ENCODE results near the gene TECRL.

TECRL gene

DNA sequence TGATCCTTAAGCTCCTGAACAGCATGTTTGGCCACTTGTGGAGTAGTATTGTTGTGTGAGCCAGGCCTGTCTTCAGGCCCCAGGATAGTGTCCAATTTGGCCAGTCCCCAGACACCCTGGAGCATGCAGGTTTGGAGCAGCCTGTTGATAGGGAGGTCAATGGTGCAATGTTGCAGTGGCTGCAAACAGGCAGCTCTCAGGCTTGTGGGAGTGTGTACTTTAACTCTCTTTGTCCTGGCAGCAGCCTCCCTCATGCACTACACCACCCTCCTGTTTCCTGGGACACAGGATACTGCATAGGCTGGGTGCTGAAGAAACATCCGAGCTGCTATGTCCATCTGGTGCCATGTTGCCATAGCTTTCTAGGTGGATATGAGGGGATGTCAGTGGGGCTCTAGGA is 24.0 kb downstream of the TECRL start:
- no peaks in the 10 kb centered on the region for H3K4me1 ChIP-seq (ENCODE audit: control insufficient read depth, insufficient read depth, low read length, poor library complexity, severe bottlenecking)
- no peak overlapping the region for H3K4me3 ChIP-seq (ENCODE audit: extremely low read depth, insufficient read depth, low read length, poor library complexity, severe bottlenecking)
- H3K9me3 ChIP-seq (ENCODE audit: control insufficient read depth, low read length), result no peaks in the 10 kb centered on the region
- 86% methylated on average over 1 of the region's 1 CpG; no CpG with 5 or more reads in 1 of the 2 experiments for whole genome bisulfite sequencing, 2 experiments (ENCODE audit: insufficient coverage in 2 of 2)
- H3K36me3 ChIP-seq (ENCODE audit: control insufficient read depth, insufficient read depth, low read length), result no peaks in the 10 kb centered on the region
- H3K27ac ChIP-seq (ENCODE audit: low read depth, low read length, severe bottlenecking), result no peak overlapping the region

DNA sequence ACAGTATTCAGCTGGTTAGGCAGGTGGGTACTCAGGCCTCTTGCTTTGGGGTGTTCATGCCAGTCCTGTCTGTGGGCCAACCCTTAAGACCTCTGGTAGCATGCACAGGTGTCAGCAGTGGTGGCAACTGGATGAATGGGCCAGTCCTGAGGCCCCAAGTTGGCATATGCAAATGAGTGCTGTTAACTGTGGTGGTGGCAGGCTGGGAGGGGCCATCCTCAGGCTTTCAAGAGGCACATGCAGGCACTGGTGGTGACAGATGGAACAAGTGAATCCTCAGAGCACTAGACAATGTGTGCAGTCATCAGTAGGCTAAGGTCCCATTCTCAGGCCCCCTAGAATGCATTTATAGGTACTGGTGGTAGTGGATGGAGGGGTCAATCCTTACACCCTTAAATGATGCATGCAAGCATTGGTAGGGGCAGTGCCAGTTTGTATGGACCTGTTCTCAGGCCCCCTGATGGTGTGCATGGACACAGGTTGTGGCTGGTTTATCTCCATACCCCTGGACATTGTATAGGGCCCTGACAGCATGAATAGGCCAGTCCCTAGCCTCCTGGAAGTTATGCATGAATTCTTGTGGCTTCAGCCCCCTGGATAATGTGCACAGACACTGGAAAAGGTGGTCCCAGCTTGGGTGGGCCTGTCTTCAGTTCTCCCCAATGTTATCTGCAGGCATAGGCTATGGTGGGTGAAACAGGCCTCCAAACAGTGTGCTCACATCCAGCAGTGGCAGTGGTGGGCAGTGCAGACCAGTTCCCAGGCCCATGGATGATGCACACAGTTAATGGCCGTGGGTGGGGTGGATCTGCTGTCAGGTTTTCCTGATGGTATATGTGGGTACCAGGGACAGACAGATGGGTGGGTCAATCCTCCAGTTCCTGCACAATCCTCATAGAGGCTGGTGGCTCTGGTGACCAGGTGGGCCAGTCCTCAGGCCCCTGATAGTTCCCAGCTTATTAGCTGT is 24.7 kb downstream of the TECRL start:
- Histone ChIP-seq H3K9me3 (ENCODE audit: control insufficient read depth, low read length) (no peaks in the 10 kb centered on the region), H3K4me1 (ENCODE audit: control insufficient read depth, insufficient read depth, low read length, poor library complexity, severe bottlenecking) (no peaks in the 10 kb centered on the region), H3K27ac (ENCODE audit: low read depth, low read length, severe bottlenecking) (no peak overlapping the region), H3K36me3 (ENCODE audit: control insufficient read depth, insufficient read depth, low read length) (no peaks in the 10 kb centered on the region), H3K4me3 (ENCODE audit: extremely low read depth, insufficient read depth, low read length, poor library complexity, severe bottlenecking) (no peak overlapping the region)
- 100% methylated on average over 1 of the region's 1 CpG for WGBS, 2 experiments (ENCODE audit: insufficient coverage in 2 of 2)

DNA sequence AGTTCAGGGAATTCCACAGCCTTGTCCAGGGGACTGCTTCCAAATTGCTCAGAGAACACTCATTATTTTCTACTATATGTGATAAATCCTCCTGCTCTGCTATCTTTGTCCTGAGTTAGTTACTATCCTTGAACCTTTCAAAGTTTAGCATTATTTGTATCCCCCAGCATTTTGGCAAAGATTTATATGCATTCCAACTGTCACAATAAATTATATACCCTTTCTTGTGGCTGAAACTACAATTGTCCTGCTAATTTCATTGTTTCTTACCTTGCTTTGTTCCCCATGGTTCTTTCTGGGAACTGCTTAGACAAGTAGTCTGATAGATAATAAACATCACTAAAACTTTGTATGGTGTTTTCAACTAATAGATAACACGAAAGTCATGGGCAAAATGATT is 40.5 kb downstream of the TECRL start:
- WGBS, 2 experiments (ENCODE audit: insufficient coverage in 2 of 2), result no CpG with 5 or more reads among the region's 1 CpG
- Histone ChIP-seq H3K27ac (ENCODE audit: low read depth, low read length, severe bottlenecking) (no peak overlapping the region), H3K36me3 (ENCODE audit: control insufficient read depth, insufficient read depth, low read length) (no peaks in the 10 kb centered on the region), H3K9me3 (ENCODE audit: control insufficient read depth, low read length) (no peaks in the 10 kb centered on the region), H3K4me1 (ENCODE audit: control insufficient read depth, insufficient read depth, low read length, poor library complexity, severe bottlenecking) (no peaks in the 10 kb centered on the region), H3K4me3 (ENCODE audit: extremely low read depth, insufficient read depth, low read length, poor library complexity, severe bottlenecking) (no peak overlapping the region)

DNA sequence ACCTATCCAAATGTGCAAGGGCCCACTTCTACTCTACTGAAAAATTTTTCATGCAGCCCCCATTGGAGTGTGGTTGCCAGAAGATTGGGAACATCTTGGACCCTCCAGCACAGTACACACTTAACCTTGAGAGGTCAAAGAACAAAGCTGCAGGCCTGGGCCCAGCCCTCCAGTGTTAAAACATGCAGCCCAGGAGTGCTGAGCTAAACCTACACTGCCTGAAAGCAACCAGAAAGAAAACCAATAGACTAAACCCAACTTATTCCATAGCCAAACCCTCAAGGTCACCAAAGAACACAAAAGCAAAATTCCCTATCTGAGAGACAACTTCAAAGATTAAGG is 47.9 kb downstream of the TECRL start:
- no peaks in the 10 kb centered on the region for H3K36me3 ChIP-seq (ENCODE audit: control insufficient read depth, insufficient read depth, low read length)
- no peak overlapping the region for H3K4me3 ChIP-seq (ENCODE audit: extremely low read depth, insufficient read depth, low read length, poor library complexity, severe bottlenecking)
- no peaks in the 10 kb centered on the region for H3K4me1 ChIP-seq (ENCODE audit: control insufficient read depth, insufficient read depth, low read length, poor library complexity, severe bottlenecking)
- H3K27ac ChIP-seq (ENCODE audit: low read depth, low read length, severe bottlenecking), result no peak overlapping the region
- H3K9me3 ChIP-seq (ENCODE audit: control insufficient read depth, low read length), result no peaks in the 10 kb centered on the region

DNA sequence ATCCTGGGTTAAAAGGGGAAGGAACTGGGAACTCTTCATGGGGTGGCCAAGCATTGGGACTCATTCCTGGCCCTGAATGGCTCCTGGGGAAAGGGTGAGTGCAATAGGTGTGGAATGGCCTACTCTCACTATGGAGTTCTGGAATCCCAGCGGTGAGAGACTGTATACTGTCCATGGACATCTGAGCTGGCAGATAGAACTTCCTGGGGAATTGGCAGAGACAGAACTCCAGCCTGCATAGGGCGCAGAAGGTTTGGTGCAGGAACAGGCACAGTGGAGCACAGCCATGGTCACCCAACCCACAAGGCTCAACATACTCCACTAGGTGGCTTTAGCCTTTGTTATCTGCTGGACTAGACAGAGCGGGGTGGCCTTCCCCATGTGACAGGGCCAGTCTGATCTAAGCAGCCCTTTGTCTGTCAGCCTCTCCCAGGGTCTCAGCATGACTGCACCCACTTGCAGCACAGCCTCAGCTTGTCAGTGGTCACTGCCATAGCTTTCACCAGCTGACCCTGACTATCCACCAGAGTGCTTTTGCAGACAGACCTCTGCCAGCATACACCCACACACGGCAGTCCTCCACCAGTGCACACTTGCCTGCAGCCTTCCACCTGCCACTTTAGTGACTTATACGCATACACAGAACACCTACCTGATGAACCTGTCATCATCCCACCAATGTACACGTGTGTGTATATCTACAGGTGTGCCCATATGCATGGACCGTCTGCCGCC is 48.4 kb downstream of the TECRL start:
- Histone ChIP-seq H3K4me3 (ENCODE audit: extremely low read depth, insufficient read depth, low read length, poor library complexity, severe bottlenecking) (no peak overlapping the region), H3K27ac (ENCODE audit: low read depth, low read length, severe bottlenecking) (no peak overlapping the region), H3K9me3 (ENCODE audit: control insufficient read depth, low read length) (no peaks in the 10 kb centered on the region), H3K36me3 (ENCODE audit: control insufficient read depth, insufficient read depth, low read length) (no peaks in the 10 kb centered on the region), H3K4me1 (ENCODE audit: control insufficient read depth, insufficient read depth, low read length, poor library complexity, severe bottlenecking) (no peaks in the 10 kb centered on the region)
- WGBS, 2 experiments (ENCODE audit: insufficient coverage in 2 of 2), result 92 to 97% methylated on average over 7 to 8 of the region's 8 CpGs

DNA sequence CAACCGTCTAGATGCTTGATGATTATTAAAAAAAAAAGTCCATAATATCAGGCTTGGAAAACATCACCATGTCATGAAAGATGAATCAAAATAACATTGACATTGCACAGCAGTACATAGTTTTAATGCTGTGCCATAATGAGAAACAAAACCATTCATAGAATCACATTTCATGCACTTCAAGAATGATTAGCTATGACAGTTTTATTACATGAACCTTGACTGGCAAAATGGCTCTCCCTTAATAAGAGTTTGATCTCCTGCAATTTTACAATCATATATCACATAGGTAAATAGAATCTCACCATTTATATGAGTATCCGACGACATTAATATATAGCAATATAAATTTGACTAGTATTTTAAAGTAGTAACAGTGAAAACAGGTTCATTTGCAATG is 49.8 kb downstream of the TECRL start:
- Histone ChIP-seq H3K4me3 (ENCODE audit: extremely low read depth, insufficient read depth, low read length, poor library complexity, severe bottlenecking) (no peak overlapping the region), H3K4me1 (ENCODE audit: control insufficient read depth, insufficient read depth, low read length, poor library complexity, severe bottlenecking) (no peaks in the 10 kb centered on the region), H3K36me3 (ENCODE audit: control insufficient read depth, insufficient read depth, low read length) (no peaks in the 10 kb centered on the region), H3K27ac (ENCODE audit: low read depth, low read length, severe bottlenecking) (no peak overlapping the region), H3K9me3 (ENCODE audit: control insufficient read depth, low read length) (no peaks in the 10 kb centered on the region)
- WGBS, 2 experiments (ENCODE audit: insufficient coverage in 2 of 2), result no CpG with 5 or more reads among the region's 3 CpGs

DNA sequence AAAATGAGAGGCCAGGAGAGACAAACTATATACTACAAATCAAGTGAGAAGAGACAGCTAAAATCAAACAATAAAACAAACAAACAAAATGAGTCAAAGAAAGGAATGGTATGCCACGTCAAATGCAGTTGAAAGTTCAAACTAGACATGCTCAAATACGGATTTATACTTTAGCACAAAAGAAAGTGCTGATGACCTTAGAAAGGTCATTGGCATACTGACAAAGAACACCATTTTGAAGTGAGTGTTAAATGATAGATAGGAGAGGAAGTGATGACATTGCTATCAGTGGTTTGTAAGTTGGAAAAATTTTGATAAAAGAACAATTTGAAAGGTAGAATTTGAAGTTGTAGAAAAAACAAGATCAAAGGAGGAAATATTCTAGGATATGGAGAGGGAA is 55.3 kb downstream of the TECRL start:
- Histone ChIP-seq H3K36me3 (ENCODE audit: control insufficient read depth, insufficient read depth, low read length) (no peaks in the 10 kb centered on the region), H3K4me3 (ENCODE audit: extremely low read depth, insufficient read depth, low read length, poor library complexity, severe bottlenecking) (no peak overlapping the region), H3K9me3 (ENCODE audit: control insufficient read depth, low read length) (no peaks in the 10 kb centered on the region), H3K27ac (ENCODE audit: low read depth, low read length, severe bottlenecking) (no peak overlapping the region), H3K4me1 (ENCODE audit: control insufficient read depth, insufficient read depth, low read length, poor library complexity, severe bottlenecking) (no peaks in the 10 kb centered on the region)
- WGBS, 2 experiments (ENCODE audit: insufficient coverage in 2 of 2), result 86 to 100% methylated on average over 2 of the region's 2 CpGs

DNA sequence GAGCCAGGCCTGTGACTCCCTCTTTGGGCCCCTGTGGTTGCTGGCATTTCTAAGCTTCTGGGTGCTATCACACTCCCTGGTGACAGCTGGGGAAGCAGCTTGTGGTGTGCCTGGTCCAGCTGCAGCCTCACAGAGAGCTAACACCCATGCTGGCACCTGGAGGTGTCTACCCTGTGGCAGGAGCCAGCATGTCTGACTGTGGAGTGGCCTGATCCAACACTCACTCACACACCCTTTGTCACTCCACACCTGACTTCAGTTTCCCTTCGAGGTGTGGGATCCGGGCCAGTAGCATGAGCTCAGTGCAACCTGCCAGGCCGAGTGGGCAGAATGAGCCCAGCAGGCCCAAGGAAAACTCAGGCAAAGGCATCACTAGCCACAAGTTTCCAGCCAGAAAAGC is 67.5 kb downstream of the TECRL start:
- H3K27ac ChIP-seq (ENCODE audit: low read depth, low read length, severe bottlenecking), result no peak overlapping the region
- no peaks in the 10 kb centered on the region for H3K36me3 ChIP-seq (ENCODE audit: control insufficient read depth, insufficient read depth, low read length)
- 76 to 83% methylated on average over 2 to 3 of the region's 3 CpGs for WGBS, 2 experiments (ENCODE audit: insufficient coverage in 2 of 2)
- no peak overlapping the region for H3K4me3 ChIP-seq (ENCODE audit: extremely low read depth, insufficient read depth, low read length, poor library complexity, severe bottlenecking)
- H3K9me3 ChIP-seq (ENCODE audit: control insufficient read depth, low read length), result no peaks in the 10 kb centered on the region
- H3K4me1 ChIP-seq (ENCODE audit: control insufficient read depth, insufficient read depth, low read length, poor library complexity, severe bottlenecking), result no peaks in the 10 kb centered on the region

DNA sequence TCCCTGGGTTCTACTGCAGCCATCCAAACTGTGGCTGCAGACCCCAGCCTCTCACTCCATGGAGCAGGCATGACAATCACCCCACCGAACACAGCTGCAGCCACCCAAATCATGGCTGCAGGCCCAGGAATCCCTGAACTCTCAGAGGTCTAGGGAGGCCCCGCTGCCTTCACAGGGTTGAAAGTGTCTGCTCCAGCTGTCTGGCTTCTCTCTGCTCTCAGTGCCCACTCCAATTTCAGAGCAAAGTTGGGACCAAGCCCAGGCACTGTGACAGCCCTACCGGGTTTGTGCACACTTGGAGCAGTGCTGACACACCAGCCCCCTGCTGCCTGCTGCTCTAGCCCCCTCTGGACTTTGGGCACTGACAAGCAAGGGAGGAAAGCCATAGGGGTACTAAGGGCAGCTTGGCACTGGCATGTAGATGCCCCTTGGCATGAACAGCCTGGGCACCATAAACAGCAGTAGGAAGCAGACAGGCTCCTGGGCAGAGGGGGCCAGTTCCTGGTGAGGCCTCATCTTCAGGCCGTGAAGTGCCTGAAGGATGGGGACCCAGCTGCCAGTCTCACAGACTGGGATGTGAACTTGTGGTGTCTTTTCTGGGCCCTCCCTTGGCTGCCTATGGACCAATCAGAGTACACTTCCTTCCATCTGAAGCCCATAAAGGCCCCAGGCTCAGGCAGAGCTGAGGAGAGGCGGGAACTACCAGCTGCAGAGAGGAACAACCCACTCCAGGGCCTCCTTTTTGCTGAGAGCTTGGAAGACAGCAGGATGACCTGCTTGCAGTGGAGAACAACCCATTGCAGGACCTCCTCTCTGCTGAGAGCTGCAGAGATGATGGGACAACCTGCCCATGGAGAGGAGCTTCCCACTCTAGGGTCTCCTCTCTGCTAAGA is 68.8 kb downstream of the TECRL start:
- no peaks in the 10 kb centered on the region for H3K36me3 ChIP-seq (ENCODE audit: control insufficient read depth, insufficient read depth, low read length)
- 92 to 94% methylated on average over 3 to 5 of the region's 5 CpGs for WGBS, 2 experiments (ENCODE audit: insufficient coverage in 2 of 2)
- no peak overlapping the region for H3K4me3 ChIP-seq (ENCODE audit: extremely low read depth, insufficient read depth, low read length, poor library complexity, severe bottlenecking)
- H3K27ac ChIP-seq (ENCODE audit: low read depth, low read length, severe bottlenecking), result no peak overlapping the region
- H3K9me3 ChIP-seq (ENCODE audit: control insufficient read depth, low read length), result no peaks in the 10 kb centered on the region
- H3K4me1 ChIP-seq (ENCODE audit: control insufficient read depth, insufficient read depth, low read length, poor library complexity, severe bottlenecking), result no peaks in the 10 kb centered on the region

DNA sequence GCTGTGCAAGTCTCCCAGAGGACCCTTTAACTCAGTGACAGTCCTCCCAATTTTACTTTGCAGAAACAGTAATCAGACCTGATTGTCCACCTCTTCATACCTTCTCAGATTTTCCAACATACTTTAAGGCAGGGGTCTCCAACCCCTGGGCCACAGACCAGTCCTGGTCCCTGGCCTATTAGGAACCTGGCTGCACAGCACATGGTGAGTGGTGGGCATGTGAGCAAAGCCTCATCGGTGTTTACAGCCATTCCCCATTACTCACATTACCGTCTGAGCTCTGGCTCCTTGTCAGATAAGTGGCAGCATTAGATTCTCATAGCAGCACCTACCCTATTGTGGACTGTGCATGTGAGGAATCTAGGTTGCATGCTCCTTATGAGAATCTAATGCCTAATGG is 74.3 kb downstream of the TECRL start:
- H3K36me3 ChIP-seq (ENCODE audit: control insufficient read depth, insufficient read depth, low read length), result no peaks in the 10 kb centered on the region
- H3K9me3 ChIP-seq (ENCODE audit: control insufficient read depth, low read length), result no peaks in the 10 kb centered on the region
- no peak overlapping the region for H3K27ac ChIP-seq (ENCODE audit: low read depth, low read length, severe bottlenecking)
- no peaks in the 10 kb centered on the region for H3K4me1 ChIP-seq (ENCODE audit: control insufficient read depth, insufficient read depth, low read length, poor library complexity, severe bottlenecking)
- WGBS, 2 experiments (ENCODE audit: insufficient coverage in 2 of 2), result 100% methylated on average over 2 of the region's 2 CpGs; no CpG with 5 or more reads in 1 of the 2 experiments
- H3K4me3 ChIP-seq (ENCODE audit: extremely low read depth, insufficient read depth, low read length, poor library complexity, severe bottlenecking), result no peak overlapping the region

Measured in mesodermal cell (in vitro differentiated cells).